K562 (cell line): ENCODE results near the gene SNAPC2. TPM values are rescaled to one million over a fixed set of nuclear protein-coding genes. Genes with fewer than 3 reads are reported as not detected.

ENCODE experiments used
- CHD1 ChIP-seq: fragments of 200-600 bp; sonication (generic); IDR thresholded peaks from one replicate; pipeline ENCODE4 v1.6.1; 2012; ENCODE audit warnings: mild to moderate bottlenecking, moderate library complexity, low read length, inconsistent platforms
- E2F8 ChIP-seq: fragments of 450-650 bp; IDR thresholded peaks from 2 replicates; pipeline ENCODE4 v1.7.1; 2018; ENCODE audit warnings: mild to moderate bottlenecking, low read depth; ENCODE audit not compliant: partially characterized antibody
- ELK1 ChIP-seq: sonication (generic); formaldehyde crosslinking; IDR thresholded peaks from 2 replicates; pipeline ENCODE4 v1.8.1; 2022; ENCODE audit warnings: missing genetic modification reagents
- FUS ChIP-seq: fragments of 200-400 bp; formaldehyde crosslinking; optimal IDR thresholded peaks from 2 replicates; pipeline ENCODE3; 2017; ENCODE audit warnings: low read depth, low read length
- LEF1 ChIP-seq: fragments of 450-650 bp; IDR thresholded peaks from 2 replicates; pipeline ENCODE4 v1.6.1; 2016; ENCODE audit warnings: mild to moderate bottlenecking
- MAZ ChIP-seq, 2 experiments: fragments of 450-650 bp in 1 of 2; sonication (generic) in 1 of 2; formaldehyde crosslinking; IDR thresholded peaks in 1 of 2; conservative IDR thresholded peaks in 1 of 2; 2 replicates each; pipeline versions ENCODE4 v1.4.0 to v1.5.0; 2020; ENCODE audit warnings: mild to moderate bottlenecking in 1 of 2, missing genetic modification reagents in 1 of 2
- MBD1 ChIP-seq: fragments of 250-450 bp; sonication (Bioruptor Pico); IDR thresholded peaks from 2 replicates; pipeline ENCODE4 v1.8.0; 2022; ENCODE audit warnings: inconsistent platforms
- MCM5 ChIP-seq: fragments of 450-650 bp; IDR thresholded peaks from 2 replicates; pipeline ENCODE4 v1.6.1; 2016; ENCODE audit warnings: low read depth
- POU5F1 ChIP-seq: fragments of 150-350 bp; IDR thresholded peaks from 2 replicates; pipeline ENCODE4 v1.6.1; 2014; ENCODE audit warnings: borderline replicate concordance, low read length, low read depth, mild to moderate bottlenecking; ENCODE audit not compliant: partially characterized antibody
- RBM17 ChIP-seq: fragments of 200-400 bp; formaldehyde crosslinking; IDR thresholded peaks from 2 replicates; pipeline ENCODE4 v1.6.1; 2017; ENCODE audit warnings: low read depth, mild to moderate bottlenecking, low read length, borderline replicate concordance
- RHOXF2B ChIP-seq: fragments of 250-450 bp; sonication (Bioruptor Pico); conservative IDR thresholded peaks from 2 replicates; pipeline ENCODE4 v1.5.1; 2021
- SUPT5H ChIP-seq: fragments of 450-650 bp; IDR thresholded peaks from 2 replicates; pipeline ENCODE4 v1.6.1; 2016
- TCF7L2 ChIP-seq: fragments of 150-350 bp; IDR thresholded peaks from 2 replicates; pipeline ENCODE4 v1.6.1; 2016; ENCODE audit warnings: low read depth, mild to moderate bottlenecking, low read length, moderate library complexity
- TSHZ1 ChIP-seq: fragments of 250-450 bp; sonication (Bioruptor Pico); IDR thresholded peaks from 2 replicates; pipeline ENCODE4 v1.4.0; 2020; ENCODE audit warnings: mild to moderate bottlenecking, moderate library complexity
- ZFP36 ChIP-seq: fragments of 150-350 bp; IDR thresholded peaks from 2 replicates; pipeline ENCODE4 v1.6.1; 2018; ENCODE audit warnings: low read length, low read depth; ENCODE audit not compliant: partially characterized antibody
- ZNF212 ChIP-seq: fragments of 450-650 bp; formaldehyde crosslinking; IDR thresholded peaks from 2 replicates; pipeline ENCODE4 v1.4.0; 2020; ENCODE audit warnings: mild to moderate bottlenecking
- ZNF274 ChIP-seq: IDR thresholded peaks from 2 replicates; pipeline ENCODE4 v1.6.1; 2011; ENCODE audit warnings: low read depth, mild to moderate bottlenecking, low read length, moderate library complexity, borderline replicate concordance
- ZNF696 ChIP-seq: fragments of 250-450 bp; sonication (Bioruptor Pico); conservative IDR thresholded peaks from 2 replicates; pipeline ENCODE4 v1.4.0; 2020; ENCODE audit warnings: mild to moderate bottlenecking, moderate library complexity
- ZNF764 ChIP-seq: fragments of 250-450 bp; sonication (Bioruptor Pico); IDR thresholded peaks from 2 replicates; pipeline ENCODE4 v1.4.0; 2020; ENCODE audit warnings: low read depth, mild to moderate bottlenecking, moderate library complexity
- polyA plus RNA-seq, 8 experiments: library from polyadenylated mRNA; depleted of rRNA in 4 of 8; stranded (reverse) in 5 of 8; unstranded in 3 of 8; fragments of >200 nt; fragmentation: Nextera tagmentation in 2 of 8; fragmentation: Illumina TruSeq in 1 of 8; extraction: Ambion mirVana in 2 of 8; extraction: Trizol in 1 of 8; gene quantifications; 2 replicates each; pipeline versions ENCODE4 v1.2.1 to v1.2.3, GENCODE V29; 2011 to 2014; ENCODE audit warnings: inconsistent platforms in 1 of 8, missing spikeins in 1 of 8
- total RNA-seq, 7 experiments: library from RNA; depleted of rRNA in 6 of 7; stranded (reverse); fragments of >200 nt in 6 of 7; fragmentation: Illumina TruSeq in 2 of 7; extraction: Trizol in 2 of 7; gene quantifications; 2 replicates each; pipeline versions ENCODE4 v1.2.1 to v1.2.3, GENCODE V29; 2011 to 2021; ENCODE audit warnings: low replicate concordance in 1 of 7

The SNAPC2 gene
- total and polyA plus RNA-seq, 9 of the 15 experiments (the other 6 are each of a cell fraction or from before 2014, with no cell fraction given): 0.59 to 45.1 (median 15.3) TPM

GRCh38 chr19:7926021-7926726 is 6.0 kb downstream of the SNAPC2 start, which contains the start of gene CTXN1 (continued):
- TF ChIP-seq TSHZ1 (CRISPR knock-in tag) (no peak), ZNF212 (CRISPR knock-in tag) (peak; percentile 38; the same call in 1 of the 2 replicates), ZNF764 (CRISPR knock-in tag) (0 out of 2 replicates have a peak, but pooled peaks have one; percentile 29), ELK1 (no peak), ZNF696 (CRISPR knock-in tag) (no peak), MAZ (CRISPR knock-in tag; conservative IDR thresholded peaks at IDR 0.05 in 1 of 2, IDR thresholded peaks at IDR 0.05 in 1 of 2) (peak in 1 of 2 experiments; percentile 77; a peak in 2 of 4 replicates), RHOXF2B (no peak), RBM17 (no peak), POU5F1 (no peak), ZFP36 (no peak), CHD1 (no peak), E2F8 (peak; percentile 79), ZNF274 (no peak), SUPT5H (peak; percentile 78), FUS (no peak), MBD1 (CRISPR knock-in tag) (no peak), MCM5 (no peak), TCF7L2 (no peak), LEF1 (0 out of 2 replicates have a peak, but pooled peaks have one; percentile 12)
